GM12891 (cell line): ENCODE results near the gene SIX1.

Source experiments
- POLR2A ChIP-seq: IDR thresholded peaks from 2 replicates; pipeline ENCODE4 v1.6.1; 2011; ENCODE audit warnings: low read depth, low read length, control low read depth
- POLR2AphosphoS5 ChIP-seq: IDR thresholded peaks from 2 replicates; pipeline ENCODE4 v1.6.1; 2011; ENCODE audit warnings: low read depth, low read length, control low read depth
- SPI1 ChIP-seq: IDR thresholded peaks from 2 replicates; pipeline ENCODE4 v1.6.1; 2011; ENCODE audit warnings: low read depth, low read length, control low read depth

- TF ChIP-seq POLR2A: no peak
- no peak for TF ChIP-seq POLR2AphosphoS5
- no peak for TF ChIP-seq SPI1
Measured at GRCh38 chr14:60686865-60687264, 37.6 kb upstream of the SIX1 start.
